GM12891 (cell line): ENCODE measurements around the gene LRMDA.

Source experiments
- PAX5 ChIP-seq: IDR thresholded peaks from 2 replicates; pipeline ENCODE4 v1.6.1; 2011; ENCODE audit warnings: low read length, moderate library complexity, mild to moderate bottlenecking; ENCODE audit not compliant: insufficient read depth, severe bottlenecking
- POLR2A ChIP-seq: IDR thresholded peaks from 2 replicates; pipeline ENCODE4 v1.6.1; 2011; ENCODE audit warnings: low read depth, low read length, control low read depth
- POLR2AphosphoS5 ChIP-seq: IDR thresholded peaks from 2 replicates; pipeline ENCODE4 v1.6.1; 2011; ENCODE audit warnings: low read depth, low read length, control low read depth
- POU2F2 ChIP-seq: IDR thresholded peaks from 2 replicates; pipeline ENCODE4 v1.6.1; 2011; ENCODE audit warnings: low read depth, mild to moderate bottlenecking, control low read depth, low read length, moderate library complexity
- SPI1 ChIP-seq: IDR thresholded peaks from 2 replicates; pipeline ENCODE4 v1.6.1; 2011; ENCODE audit warnings: low read depth, low read length, control low read depth
- TAF1 ChIP-seq: IDR thresholded peaks from 2 replicates; pipeline ENCODE4 v1.6.1; 2011; ENCODE audit warnings: low read depth, low read length, control low read depth

DNA sequence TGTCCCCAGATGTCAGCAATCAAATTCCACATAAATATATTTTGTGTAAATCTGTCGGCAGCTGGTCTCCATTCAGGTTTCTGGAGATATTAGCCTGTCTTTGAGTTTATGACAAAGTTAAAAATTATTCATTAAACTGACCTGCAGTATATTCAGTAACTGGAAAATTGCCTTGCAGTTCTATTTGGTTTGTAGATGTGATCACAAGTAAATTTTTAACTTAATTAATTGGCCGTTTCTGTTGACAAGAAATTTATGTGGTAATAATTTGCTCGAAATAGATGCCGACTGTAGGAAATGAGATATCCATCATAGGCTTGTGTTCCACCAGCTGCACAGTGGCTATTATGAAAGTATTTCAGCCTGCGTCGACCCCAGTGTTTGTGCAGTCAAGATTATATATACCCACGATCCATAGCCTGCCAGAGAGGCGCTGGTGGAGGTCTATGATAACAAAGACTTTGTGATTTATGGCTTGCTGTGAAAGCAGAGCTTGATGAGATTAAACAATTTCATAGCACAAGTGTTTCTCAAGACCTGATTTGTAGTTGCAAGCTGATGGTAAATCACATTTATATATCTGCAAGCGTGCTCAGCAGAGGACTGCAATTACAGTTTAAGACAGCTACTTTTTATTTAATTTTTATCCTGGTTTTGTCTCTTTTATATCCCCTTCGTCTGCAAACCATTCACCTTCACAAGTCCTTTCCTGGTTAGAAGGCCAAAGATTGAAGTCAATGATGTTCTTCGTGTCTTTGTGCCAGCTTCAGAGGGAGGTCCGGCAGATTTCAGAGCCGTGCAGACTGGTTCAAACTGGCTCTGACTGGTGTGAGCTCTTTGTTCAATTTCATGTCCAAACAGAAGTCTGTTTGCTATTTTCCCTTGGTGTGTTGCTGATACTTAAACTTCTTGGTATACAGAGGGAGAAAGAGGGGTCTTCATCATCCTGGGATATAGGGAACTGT is 850.9 kb downstream of the LRMDA start:
- no peak for TF ChIP-seq POLR2AphosphoS5
- TF ChIP-seq POLR2A: no peak
- TF ChIP-seq TAF1: no peak
- no peak for TF ChIP-seq POU2F2
- no peak for TF ChIP-seq SPI1
- no peak for TF ChIP-seq PAX5
